ENCODE data around the gene SERPINI2. TPM values are rescaled to one million over a fixed set of nuclear protein-coding genes. Genes with fewer than 3 reads are reported as not detected.

Gene SERPINI2
- total and polyA plus RNA-seq, 2 of the 8 experiments (the other 6 are each of a cell fraction or from before 2014, with no cell fraction given): 0.26 TPM; not detected in 1

- no peak for FAIRE-seq
- H3K9ac ChIP-seq (replicated peaks in 1 of 4; ENCODE audit: extremely low read depth in 1 of 4, low read depth in 3 of 4, low read length in 3 of 4): no peak overlapping the region
- H4K5ac ChIP-seq (ENCODE audit: insufficient read length, low read depth, low read length): no peak overlapping the region
- WGBS, 2 experiments (ENCODE audit: extremely low coverage in 1 of 2, insufficient coverage in 1 of 2, insufficient read length in 1 of 2, insufficient replicate concordance in 2 of 2, low coverage in 1 of 2, low lambda C conversion rate in 2 of 2, missing lambda C conversion rate in 1 of 2): 85% methylated on average over 5 of the region's 5 CpGs; no CpG with 5 or more reads in 1 of the 2 experiments
- H3K27ac ChIP-seq (ENCODE audit: low read depth, low read length): no peak overlapping the region
- no peak overlapping the region for H4K8ac ChIP-seq (ENCODE audit: extremely low read depth, insufficient read depth, low read length)
- no peak overlapping the region for H3K14ac ChIP-seq (ENCODE audit: insufficient read length)
- H3K27me3 ChIP-seq (replicated peaks in 1 of 4; ENCODE audit: control insufficient read depth in 3 of 4, extremely low read depth in 1 of 4, insufficient read depth in 3 of 4, low read length in 3 of 4): peaks cover 0 to 1% (median 0%) of the 10 kb centered on the region in 4 experiments; a peak in 1 of 7 replicates
- H3K4me1 ChIP-seq (replicated peaks in 1 of 4; ENCODE audit: control insufficient read depth in 3 of 4, insufficient read depth in 4 of 4, low read length in 3 of 4): peaks cover 0 to 3% (median 0%) of the 10 kb centered on the region in 4 experiments; a peak in 1 of 7 replicates
- ChIA-PET CTCF (ENCODE audit: partially characterized antibody) (interaction anchor here (0.6 to 1.7 kb wide), 4 partner anchors 14 to 59 kb away, joined by 3 to 4 read pairs (median 3); no protein-coding TSS in a partner anchor), POLR2A (ENCODE audit: partially characterized antibody) (no interaction called here)
- H3K18ac ChIP-seq (ENCODE audit: extremely low read depth, low read length): no peak overlapping the region; the same call in 1 of the 2 replicates
- no peak overlapping the region for H4K91ac ChIP-seq (replicated peaks; ENCODE audit: insufficient read length, low read length)
- no peak for DNase-seq (ENCODE audit: low read depth in 1 of 2, low spot score in 2 of 2)
- no peaks in the 10 kb centered on the region for H3K79me1 ChIP-seq (ENCODE audit: low read depth, low read length)
- no peak overlapping the region for H3K4ac ChIP-seq (replicated peaks; ENCODE audit: insufficient read length, low read depth, low read length)
- H2AFZ ChIP-seq (ENCODE audit: low read length): no peak overlapping the region
- no peak overlapping the region for H3K23ac ChIP-seq (ENCODE audit: insufficient read length)
- H3K4me2 ChIP-seq (ENCODE audit: insufficient read depth in 1 of 2, low read depth in 2 of 2, low read length in 2 of 2): no peak overlapping the region
- H3K23me2 ChIP-seq (ENCODE audit: low read depth, low read length): no peaks in the 10 kb centered on the region
- no peak overlapping the region for H2BK15ac ChIP-seq (ENCODE audit: low read length)
- no peak overlapping the region for H2BK5ac ChIP-seq (ENCODE audit: low read depth, low read length)
- no peaks in the 10 kb centered on the region for H3K79me2 ChIP-seq (ENCODE audit: control insufficient read depth in 1 of 2, insufficient read depth in 2 of 2, low read length in 2 of 2)
- H3K9me3 ChIP-seq (ENCODE audit: insufficient read depth in 2 of 2, low read depth in 1 of 2, low read length in 1 of 2): no peaks in the 10 kb centered on the region
- H3K4me3 ChIP-seq (ENCODE audit: extremely low read depth in 1 of 4, insufficient read depth in 2 of 4, low read depth in 3 of 4, low read length in 4 of 4): no peak overlapping the region
- no peak overlapping the region for H2AK5ac ChIP-seq (ENCODE audit: low read depth, low read length)
- no peak overlapping the region for H2BK20ac ChIP-seq (ENCODE audit: low read length)
- H4K20me1 ChIP-seq (replicated peaks in 1 of 2; ENCODE audit: control insufficient read depth in 1 of 2, insufficient read depth in 2 of 2, low read length in 2 of 2): no peaks in the 10 kb centered on the region
- H2BK12ac ChIP-seq (ENCODE audit: low read depth, low read length): no peak overlapping the region
- H2BK120ac ChIP-seq (replicated peaks; ENCODE audit: low read depth, low read length): peak overlapping the region; percentile 54
- no peak overlapping the region for H3K56ac ChIP-seq (replicated peaks; ENCODE audit: insufficient read length, low read depth, low read length)
- no peaks in the 10 kb centered on the region for H3K36me3 ChIP-seq (ENCODE audit: control insufficient read depth in 2 of 4, insufficient read depth in 4 of 4, low read length in 3 of 4)
- TF ChIP-seq ZNF274 (IDR thresholded peaks at IDR 0.05; ENCODE audit: borderline replicate concordance, extremely low read depth, low read length) (no peak), E2F6 (IDR thresholded peaks at IDR 0.05) (no peak), PHF8 (conservative IDR thresholded peaks at IDR 0.05; ENCODE audit: low read depth, low read length) (no peak), YY1 (IDR thresholded peaks at IDR 0.05; ENCODE audit: low read depth, low read length) (no peak), SP1 (IDR thresholded peaks at IDR 0.05; ENCODE audit: low read depth, low read length) (no peak), POLR2A (IDR thresholded peaks at IDR 0.05; ENCODE audit: control extremely low read depth in 1 of 2, low read depth in 2 of 2, low read length in 2 of 2) (no peak), BRCA1 (IDR thresholded peaks at IDR 0.05; ENCODE audit: low read depth, low read length) (no peak), BACH1 (IDR thresholded peaks at IDR 0.05; ENCODE audit: low read length) (no peak), EGR1 (IDR thresholded peaks at IDR 0.05; ENCODE audit: borderline replicate concordance, low read depth, low read length) (no peak), EZH2 (IDR thresholded peaks at IDR 0.05; ENCODE audit: low read depth, low read length, severe bottlenecking) (no peak)
Observed at GRCh38 chr3:167467848-167468611, 5.8 kb downstream of the SERPINI2 start.

Data from H1 (cell line).